Peyer's patch (tissue), 4 donors: ENCODE results near the gene TECPR2. TPM values are rescaled to one million over a fixed set of nuclear protein-coding genes. Genes with fewer than 3 reads are reported as not detected.

Experiments
- DNase-seq, 3 donors: peaks; one replicate each; pipeline ENCODE4 v3.0.0-alpha.2; 2017 to 2019
- H3K27ac ChIP-seq, 4 donors: fragments of 200-600 bp; sonication (generic); one replicate each; pipeline ENCODE4 v1.5.1; 2016 to 2019
- H3K27me3 ChIP-seq, 2 donors: fragments of 200-600 bp; sonication (generic); one replicate each; pipeline ENCODE4 v1.5.1; 2019
- H3K36me3 ChIP-seq, 3 donors: fragments of 200-600 bp; sonication (generic); one replicate each; pipeline ENCODE4 v1.5.1; 2016 to 2019
- H3K4me1 ChIP-seq, 4 donors: fragments of 200-600 bp; sonication (generic); one replicate each; pipeline ENCODE4 v1.5.1; 2016 to 2019
- H3K4me3 ChIP-seq, 4 donors: fragments of 200-600 bp; sonication (generic); 1 replicate in 3 of 4; 2 replicates in 1 of 4; pipeline ENCODE4 v1.5.1; 2016 to 2019; ENCODE audit warnings: mild to moderate bottlenecking in 1 of 4
- H3K9me3 ChIP-seq, 4 donors: fragments of 200-600 bp; sonication (generic); one replicate each; pipeline ENCODE4 v1.5.1; 2016 to 2019; ENCODE audit warnings: mild to moderate bottlenecking in 1 of 4
- CTCF ChIP-seq, 6 experiments: fragments of 450-650 bp in 4 of 6; fragments of 200-600 bp in 2 of 6; sonication (generic) in 1 of 6; IDR thresholded peaks; one replicate each; pipeline ENCODE4 v1.5.1; 2017 to 2019; ENCODE audit warnings: antibody characterized with exemption in 6 of 6, mild to moderate bottlenecking in 3 of 6, moderate library complexity in 1 of 6
- POLR2A ChIP-seq, 2 donors: fragments of 450-650 bp; IDR thresholded peaks; one replicate each; pipeline ENCODE4 v1.5.1; 2017; ENCODE audit warnings: antibody characterized with exemption in 2 of 2, mild to moderate bottlenecking in 2 of 2, moderate library complexity in 2 of 2
- total RNA-seq, 4 donors: library from RNA; depleted of rRNA; stranded (reverse); fragments of >200 nt; gene quantifications; one replicate each; pipeline ENCODE4 v1.1.0, GENCODE V29; 2016

Gene TECPR2
- total RNA-seq, 4 donors from 2014 or later: 21.5 to 45.3 (median 22.4) TPM

GRCh38 chr14:102502571-102502970 lies 139.8 kb downstream of the TECPR2 start:
- peaks cover 0 to 33% (median 0%) of the 10 kb centered on the region in 3 donors for H3K36me3 ChIP-seq
- H3K9me3 ChIP-seq: no peaks in the 10 kb centered on the region
- no peaks in the 10 kb centered on the region for H3K27me3 ChIP-seq
- no peak for DNase-seq
- H3K4me1 ChIP-seq: peaks cover 0 to 6% (median 0%) of the 10 kb centered on the region in 4 donors
- H3K27ac ChIP-seq: no peak overlapping the region
- H3K4me3 ChIP-seq: no peak overlapping the region
- TF ChIP-seq CTCF (IDR thresholded peaks at IDR 0.05) (no peak), POLR2A (IDR thresholded peaks at IDR 0.05) (no peak)

GRCh38 chr14:102503641-102504327 lies 141.0 kb downstream of the TECPR2 start:
- peak overlapping the region in 2 of 4 donors; percentile 3 to 61 for H3K27ac ChIP-seq

GRCh38 chr14:102504328-102504999 lies 141.7 kb downstream of the TECPR2 start:
- TF ChIP-seq POLR2A (IDR thresholded peaks at IDR 0.05) (no peak), CTCF (IDR thresholded peaks at IDR 0.05) (no peak)
- H3K4me1 ChIP-seq: peaks cover 0 to 6% (median 3%) of the 10 kb centered on the region in 4 donors
- H3K9me3 ChIP-seq: no peaks in the 10 kb centered on the region
- H3K27me3 ChIP-seq: no peaks in the 10 kb centered on the region
- peaks cover 0 to 21% (median 0%) of the 10 kb centered on the region in 3 donors for H3K36me3 ChIP-seq
- no peak overlapping the region for H3K4me3 ChIP-seq
- H3K27ac ChIP-seq: peak overlapping the region in 1 of 4 donors; percentile 61
- DNase-seq: peak in 1 of 3 donors; percentile 49

More at GRCh38 chr14:102503641-102504327, 141.0 kb downstream of the TECPR2 start:
- peaks cover 0 to 6% (median 3%) of the 10 kb centered on the region in 4 donors for H3K4me1 ChIP-seq
- H3K36me3 ChIP-seq: peaks cover 0 to 24% (median 0%) of the 10 kb centered on the region in 3 donors
- peak in 1 of 3 donors; percentile 40 for DNase-seq
- no peaks in the 10 kb centered on the region for H3K9me3 ChIP-seq
- no peak overlapping the region for H3K4me3 ChIP-seq
- TF ChIP-seq POLR2A (IDR thresholded peaks at IDR 0.05) (no peak), CTCF (IDR thresholded peaks at IDR 0.05) (no peak)
- no peaks in the 10 kb centered on the region for H3K27me3 ChIP-seq

- Histone ChIP-seq H3K9me3 (no peaks in the 10 kb centered on the region), H3K27ac (peak overlapping the region in 1 of 4 donors; percentile 61), H3K4me3 (peak overlapping the region in 1 of 4 donors; percentile 28), H3K27me3 (no peaks in the 10 kb centered on the region), H3K36me3 (peaks cover 0 to 21% (median 0%) of the 10 kb centered on the region in 3 donors), H3K4me1 (peaks cover 0 to 7% (median 3%) of the 10 kb centered on the region in 4 donors)
- no peak for TF ChIP-seq CTCF (IDR thresholded peaks at IDR 0.05)
- no peak for TF ChIP-seq POLR2A (IDR thresholded peaks at IDR 0.05)
- DNase-seq: no peak
Observed at GRCh38 chr14:102505000-102505619, 142.4 kb downstream of the TECPR2 start.

- Histone ChIP-seq H3K4me1 (peaks cover 2 to 16% (median 11%) of the 10 kb centered on the region in 4 donors), H3K27me3 (no peaks in the 10 kb centered on the region), H3K36me3 (peaks cover 0 to 21% (median 0%) of the 10 kb centered on the region in 3 donors), H3K4me3 (peak overlapping the region in 2 of 4 donors; percentile 13 to 28), H3K27ac (peak overlapping the region in 1 of 4 donors; percentile 61), H3K9me3 (no peaks in the 10 kb centered on the region)
- DNase-seq: no peak
- no peak for TF ChIP-seq POLR2A (IDR thresholded peaks at IDR 0.05)
- TF ChIP-seq CTCF (IDR thresholded peaks at IDR 0.05): no peak
Observed at GRCh38 chr14:102505775-102506625, 143.3 kb downstream of the TECPR2 start.
